ENCODE measurements around the gene SHF.

The SHF gene

GRCh38 chr15:45201557-45201859 lies 13.7 kb upstream of the SHF start:
- H3F3A ChIP-seq (ENCODE audit: low read depth) = no peaks in the 10 kb centered on the region
- H2AFZ ChIP-seq (ENCODE audit: low read length) = no peak overlapping the region
- no peaks in the 10 kb centered on the region for H4K20me1 ChIP-seq (ENCODE audit: insufficient read depth, low read length, poor library complexity, severe bottlenecking)
- no peaks in the 10 kb centered on the region for H3K27me3 ChIP-seq (ENCODE audit: insufficient read depth, low read length, poor library complexity, severe bottlenecking)
- TF ChIP-seq CTCF (conservative IDR thresholded peaks at IDR 0.05; ENCODE audit: low read length) (no peak), EZH2phosphoT487 (IDR thresholded peaks at IDR 0.05; ENCODE audit: borderline replicate concordance) (no peak)
- no peaks in the 10 kb centered on the region for H3K79me2 ChIP-seq (ENCODE audit: insufficient read depth, low read length)
- H3K36me3 ChIP-seq (ENCODE audit: insufficient read depth, low read length) = no peaks in the 10 kb centered on the region
- H3K4me3 ChIP-seq (ENCODE audit: low read length, poor library complexity, severe bottlenecking) = peak overlapping the region; percentile 84
- H3K4me1 ChIP-seq (ENCODE audit: insufficient read depth, low read length, poor library complexity, severe bottlenecking) = peaks cover 25% of the 10 kb centered on the region
- no peaks in the 10 kb centered on the region for H3K9me3 ChIP-seq (ENCODE audit: insufficient read depth, low read depth, low read length)
- H3K4me2 ChIP-seq (ENCODE audit: low read depth, low read length, poor library complexity, severe bottlenecking) = peak overlapping the region; percentile 70
- peak overlapping the region; percentile 92 for H3K9ac ChIP-seq (ENCODE audit: low read depth, low read length, poor library complexity, severe bottlenecking)
- no peaks in the 10 kb centered on the region for H3K9me2 ChIP-seq (replicated peaks; ENCODE audit: low read depth, low read length)

GRCh38 chr15:45200799-45201556 lies 13.2 kb upstream of the SHF start:
- TF ChIP-seq EZH2phosphoT487 (IDR thresholded peaks at IDR 0.05; ENCODE audit: borderline replicate concordance) (no peak), CTCF (conservative IDR thresholded peaks at IDR 0.05; ENCODE audit: low read length) (no peak)
- Histone ChIP-seq H3K4me2 (ENCODE audit: low read depth, low read length, poor library complexity, severe bottlenecking) (peak overlapping the region; percentile 70), H3K9me2 (replicated peaks; ENCODE audit: low read depth, low read length) (no peaks in the 10 kb centered on the region), H3K36me3 (ENCODE audit: insufficient read depth, low read length) (no peaks in the 10 kb centered on the region), H3K79me2 (ENCODE audit: insufficient read depth, low read length) (no peaks in the 10 kb centered on the region), H3F3A (ENCODE audit: low read depth) (no peaks in the 10 kb centered on the region), H3K9me3 (ENCODE audit: insufficient read depth, low read depth, low read length) (no peaks in the 10 kb centered on the region), H4K20me1 (ENCODE audit: insufficient read depth, low read length, poor library complexity, severe bottlenecking) (no peaks in the 10 kb centered on the region), H3K9ac (ENCODE audit: low read depth, low read length, poor library complexity, severe bottlenecking) (peak overlapping the region; percentile 92), H2AFZ (ENCODE audit: low read length) (peak overlapping the region; percentile 88), H3K27me3 (ENCODE audit: insufficient read depth, low read length, poor library complexity, severe bottlenecking) (no peaks in the 10 kb centered on the region), H3K4me3 (ENCODE audit: low read length, poor library complexity, severe bottlenecking) (peak overlapping the region; percentile 84), H3K4me1 (ENCODE audit: insufficient read depth, low read length, poor library complexity, severe bottlenecking) (peaks cover 25% of the 10 kb centered on the region)

- H3K4me1 ChIP-seq (ENCODE audit: insufficient read depth, low read length, poor library complexity, severe bottlenecking) = peaks cover 25% of the 10 kb centered on the region
- H3K9me2 ChIP-seq (replicated peaks; ENCODE audit: low read depth, low read length) = no peaks in the 10 kb centered on the region
- no peaks in the 10 kb centered on the region for H3K36me3 ChIP-seq (ENCODE audit: insufficient read depth, low read length)
- peak overlapping the region; percentile 92 for H3K9ac ChIP-seq (ENCODE audit: low read depth, low read length, poor library complexity, severe bottlenecking)
- H3K9me3 ChIP-seq (ENCODE audit: insufficient read depth, low read depth, low read length) = no peaks in the 10 kb centered on the region
- H2AFZ ChIP-seq (ENCODE audit: low read length) = peak overlapping the region; percentile 88
- H3K79me2 ChIP-seq (ENCODE audit: insufficient read depth, low read length) = no peaks in the 10 kb centered on the region
- no peaks in the 10 kb centered on the region for H3F3A ChIP-seq (ENCODE audit: low read depth)
- H3K4me3 ChIP-seq (ENCODE audit: low read length, poor library complexity, severe bottlenecking) = peak overlapping the region; percentile 84
- H4K20me1 ChIP-seq (ENCODE audit: insufficient read depth, low read length, poor library complexity, severe bottlenecking) = no peaks in the 10 kb centered on the region
- TF ChIP-seq CTCF (conservative IDR thresholded peaks at IDR 0.05; ENCODE audit: low read length) (no peak), EZH2phosphoT487 (IDR thresholded peaks at IDR 0.05; ENCODE audit: borderline replicate concordance) (no peak)
- H3K27me3 ChIP-seq (ENCODE audit: insufficient read depth, low read length, poor library complexity, severe bottlenecking) = no peaks in the 10 kb centered on the region
- H3K4me2 ChIP-seq (ENCODE audit: low read depth, low read length, poor library complexity, severe bottlenecking) = peak overlapping the region; percentile 70
Observed at GRCh38 chr15:45200001-45200798, 12.4 kb upstream of the SHF start.

Data from Loucy (cell line).